GM12865 (cell line): ENCODE data around the gene DERL2.
A peak's percentile ranks its signal among the peaks of the same experiment; 100 is the strongest.
"Not testable (repeated sequence)": the region's sequence is repeated elsewhere in the genome, so short reads cannot be mapped to it uniquely, and the experiment has no call there.

Source experiments
- DNase-seq: peaks from one replicate; pipeline ENCODE4 v3.0.0; 2010; ENCODE audit warnings: low read depth
- H3K4me3 ChIP-seq: 2 replicates; pipeline ENCODE4 v1.5.1; 2011; ENCODE audit warnings: mild to moderate bottlenecking, low read depth, low read length, control low read depth
- CTCF ChIP-seq: IDR thresholded peaks from 2 replicates; pipeline ENCODE4 v1.5.1; 2011; ENCODE audit warnings: low read length, control low read depth, low read depth, inconsistent platforms; ENCODE audit not compliant: insufficient read depth; ENCODE audit errors: missing control alignments

Gene DERL2

GRCh38 chr17:5438716-5439445 lies 47.1 kb downstream of the DERL2 start, which contains the start of gene C1QBP:
Gene C1QBP, minus strand, starts transcription at chr17:5439155. Its CDS starts 82 bp downstream, at chr17:5439073.
- TF ChIP-seq CTCF: peak; percentile 96
- DNase-seq: peak; percentile 97

GRCh38 chr17:5437721-5438317 lies 48.2 kb downstream of the DERL2 start:
- no peak for TF ChIP-seq CTCF
- H3K4me3 ChIP-seq: peak overlapping the region; percentile 90
- DNase-seq: no peak

More at GRCh38 chr17:5438716-5439445, 47.1 kb downstream of the DERL2 start, which contains the start of gene C1QBP:
- peak within 1 kb of the TSS; percentile 90 for H3K4me3 ChIP-seq

GRCh38 chr17:5435781-5436315 lies 50.1 kb downstream of the DERL2 start:
- not testable (repeated sequence) for H3K4me3 ChIP-seq, DNase-seq

GRCh38 chr17:5434984-5435383 lies 51.0 kb downstream of the DERL2 start:
- no peak overlapping the region for H3K4me3 ChIP-seq
- DNase-seq: no peak
- TF ChIP-seq CTCF: no peak

GRCh38 chr17:5431949-5432556 lies 53.9 kb downstream of the DERL2 start:
- TF ChIP-seq CTCF: no peak
- DNase-seq: no peak
- H3K4me3 ChIP-seq: no peak overlapping the region

- H3K4me3 ChIP-seq, DNase-seq: not testable (repeated sequence)
These were observed 54.7 kb downstream of the DERL2 start for GRCh38 chr17:5431234-5431633.

- DNase-seq: no peak
- no peak overlapping the region for H3K4me3 ChIP-seq
- TF ChIP-seq CTCF: no peak
These were observed 55.5 kb downstream of the DERL2 start for GRCh38 chr17:5430413-5430999.
